ENCODE data around the gene COL6A3.

DNA sequence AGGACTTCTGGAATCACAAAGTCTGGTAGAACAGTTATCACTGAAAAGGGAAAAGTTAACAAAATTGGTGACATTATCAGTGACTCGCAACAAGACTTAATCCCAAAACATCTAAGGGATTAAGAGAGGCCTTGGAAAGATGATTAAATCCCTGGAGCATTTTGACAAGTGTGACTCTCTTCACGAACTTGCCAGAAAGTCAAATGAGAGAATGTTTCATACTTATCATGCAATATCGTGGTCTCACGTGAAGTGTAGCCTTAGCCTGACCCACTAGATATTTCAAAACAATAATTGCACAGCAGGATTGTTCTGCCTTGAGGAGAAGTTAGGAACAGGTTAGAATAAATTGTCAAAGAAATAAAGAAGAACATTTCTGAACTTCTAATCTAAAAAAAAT lies 104.5 kb downstream of the COL6A3 start:
- TF ChIP-seq CTCF (conservative IDR thresholded peaks at IDR 0.05) (no peak), EZH2 (IDR thresholded peaks at IDR 0.05; ENCODE audit: low read depth) (no peak)

All from PC-9 (cell line).